NCI-H226 (cell line): ENCODE data around the gene CLK4.

Experiments
- DNase-seq: peaks from one replicate; pipeline ENCODE4 v3.0.0-alpha.2; 2015

Gene CLK4

GRCh38 chr5:178632285-178632684, 5.4 kb upstream of the CLK4 start:
- DNase-seq, result no peak

- no peak for DNase-seq
These were observed 4.1 kb upstream of the CLK4 start for GRCh38 chr5:178630951-178631350.

- DNase-seq, result no peak
These were observed 3.7 kb upstream of the CLK4 start for GRCh38 chr5:178630475-178630930.

GRCh38 chr5:178627259-178627598, 379 bp upstream of the CLK4 start:
- DNase-seq, result no peak

- no peak for DNase-seq
These were observed 969 bp downstream of the CLK4 start for GRCh38 chr5:178625679-178626483.

GRCh38 chr5:178624631-178625546, 2.0 kb downstream of the CLK4 start:
- DNase-seq, result no peak

- no peak for DNase-seq
These were observed 4.1 kb downstream of the CLK4 start for GRCh38 chr5:178622679-178623247.

- DNase-seq, result no peak
These were observed 7.5 kb downstream of the CLK4 start for GRCh38 chr5:178619390-178619789.

GRCh38 chr5:178612299-178612698, 14.6 kb downstream of the CLK4 start:
- no peak for DNase-seq

GRCh38 chr5:178606269-178606668, 20.6 kb downstream of the CLK4 start:
- no peak for DNase-seq

- DNase-seq, result no peak
These were observed 21.1 kb downstream of the CLK4 start for GRCh38 chr5:178605788-178606187.

- no peak for DNase-seq
These were observed 24.1 kb downstream of the CLK4 start for GRCh38 chr5:178602752-178603151.

GRCh38 chr5:178595750-178596149, 31.1 kb downstream of the CLK4 start:
- DNase-seq, result no peak

GRCh38 chr5:178595150-178595549, 31.7 kb downstream of the CLK4 start:
- DNase-seq, result no peak

GRCh38 chr5:178590924-178591423, 35.9 kb downstream of the CLK4 start:
- no peak for DNase-seq

- DNase-seq, result peak; percentile 29
These were observed 36.5 kb downstream of the CLK4 start, which contains the start of gene COL23A1 for GRCh38 chr5:178590141-178590923. Gene COL23A1 (minus strand): TSS chr5:178590393.

GRCh38 chr5:178589180-178590140, 37.4 kb downstream of the CLK4 start:
- DNase-seq, result no peak

GRCh38 chr5:178588769-178589168, 38.1 kb downstream of the CLK4 start:
- no peak for DNase-seq

GRCh38 chr5:178587763-178588611, 38.9 kb downstream of the CLK4 start:
- DNase-seq, result no peak

GRCh38 chr5:178586396-178586795, 40.5 kb downstream of the CLK4 start:
- DNase-seq, result no peak
